Measurements from ENCODE around the gene SEC14L2. TPM values are rescaled to one million over a fixed set of nuclear protein-coding genes. Genes with fewer than 3 reads are reported as not detected.

SEC14L2 gene
- total RNA-seq, 1 donor: 15.5 TPM

- H3K9me3 ChIP-seq (ENCODE audit: low read depth, low read length): no peaks in the 10 kb centered on the region
- no peaks in the 10 kb centered on the region for H3K27me3 ChIP-seq (ENCODE audit: insufficient read depth, low read length)
- peaks cover 47% of the 10 kb centered on the region for H3K4me1 ChIP-seq (ENCODE audit: insufficient read depth, low read length)
- peak within 1 kb of the TSS; percentile 64 for H3K4me3 ChIP-seq (ENCODE audit: low read length)
These were observed 29.0 kb downstream of the SEC14L2 start, which contains the start of gene MTFP1 for GRCh38 chr22:30425616-30426387. Gene MTFP1 (plus strand): TSS chr22:30425768. CDS start chr22:30425880, 112 bp downstream.

GRCh38 chr22:30426388-30427353 is 29.9 kb downstream of the SEC14L2 start:
- H3K4me3 ChIP-seq (ENCODE audit: low read length): peak overlapping the region; percentile 64
- H3K4me1 ChIP-seq (ENCODE audit: insufficient read depth, low read length): peaks cover 47% of the 10 kb centered on the region
- H3K9me3 ChIP-seq (ENCODE audit: low read depth, low read length): no peaks in the 10 kb centered on the region
- no peaks in the 10 kb centered on the region for H3K27me3 ChIP-seq (ENCODE audit: insufficient read depth, low read length)

GRCh38 chr22:30427871-30428270 is 31.1 kb downstream of the SEC14L2 start:
- Histone ChIP-seq H3K27me3 (ENCODE audit: insufficient read depth, low read length) (no peaks in the 10 kb centered on the region), H3K4me1 (ENCODE audit: insufficient read depth, low read length) (peaks cover 40% of the 10 kb centered on the region), H3K4me3 (ENCODE audit: low read length) (no peak overlapping the region), H3K9me3 (ENCODE audit: low read depth, low read length) (no peaks in the 10 kb centered on the region)

- H3K9me3 ChIP-seq (ENCODE audit: low read depth, low read length): no peaks in the 10 kb centered on the region
- H3K4me3 ChIP-seq (ENCODE audit: low read length): no peak overlapping the region
- no peaks in the 10 kb centered on the region for H3K27me3 ChIP-seq (ENCODE audit: insufficient read depth, low read length)
- peaks cover 24% of the 10 kb centered on the region for H3K4me1 ChIP-seq (ENCODE audit: insufficient read depth, low read length)
These were observed 33.1 kb downstream of the SEC14L2 start for GRCh38 chr22:30429887-30430286.

GRCh38 chr22:30430933-30431332 is 34.1 kb downstream of the SEC14L2 start:
- Histone ChIP-seq H3K9me3 (ENCODE audit: low read depth, low read length) (no peaks in the 10 kb centered on the region), H3K27me3 (ENCODE audit: insufficient read depth, low read length) (no peaks in the 10 kb centered on the region), H3K4me3 (ENCODE audit: low read length) (no peak overlapping the region), H3K4me1 (ENCODE audit: insufficient read depth, low read length) (peaks cover 18% of the 10 kb centered on the region)

GRCh38 chr22:30432096-30432495 is 35.3 kb downstream of the SEC14L2 start:
- Histone ChIP-seq H3K27me3 (ENCODE audit: insufficient read depth, low read length) (no peaks in the 10 kb centered on the region), H3K4me1 (ENCODE audit: insufficient read depth, low read length) (peaks cover 7% of the 10 kb centered on the region), H3K9me3 (ENCODE audit: low read depth, low read length) (no peaks in the 10 kb centered on the region), H3K4me3 (ENCODE audit: low read length) (no peak overlapping the region)

- Histone ChIP-seq H3K4me3 (ENCODE audit: low read length) (no peak overlapping the region), H3K27me3 (ENCODE audit: insufficient read depth, low read length) (no peaks in the 10 kb centered on the region), H3K4me1 (ENCODE audit: insufficient read depth, low read length) (peaks cover 4% of the 10 kb centered on the region), H3K9me3 (ENCODE audit: low read depth, low read length) (no peaks in the 10 kb centered on the region)
These were observed 35.7 kb downstream of the SEC14L2 start for GRCh38 chr22:30432520-30432919.

GRCh38 chr22:30433227-30433626 is 36.4 kb downstream of the SEC14L2 start:
- H3K4me3 ChIP-seq (ENCODE audit: low read length): no peak overlapping the region
- no peaks in the 10 kb centered on the region for H3K9me3 ChIP-seq (ENCODE audit: low read depth, low read length)

GRCh38 chr22:30433773-30434172 is 37.0 kb downstream of the SEC14L2 start:
- Histone ChIP-seq H3K9me3 (ENCODE audit: low read depth, low read length) (no peaks in the 10 kb centered on the region), H3K4me1 (ENCODE audit: insufficient read depth, low read length) (peaks cover 4% of the 10 kb centered on the region), H3K4me3 (ENCODE audit: low read length) (no peak overlapping the region), H3K27me3 (ENCODE audit: insufficient read depth, low read length) (peaks cover 5% of the 10 kb centered on the region)

More at GRCh38 chr22:30433227-30433626, 36.4 kb downstream of the SEC14L2 start:
- Histone ChIP-seq H3K4me1 (ENCODE audit: insufficient read depth, low read length) (peaks cover 4% of the 10 kb centered on the region), H3K27me3 (ENCODE audit: insufficient read depth, low read length) (no peaks in the 10 kb centered on the region)

GRCh38 chr22:30434843-30435242 is 38.0 kb downstream of the SEC14L2 start:
- Histone ChIP-seq H3K4me3 (ENCODE audit: low read length) (no peak overlapping the region), H3K27me3 (ENCODE audit: insufficient read depth, low read length) (peaks cover 7% of the 10 kb centered on the region), H3K9me3 (ENCODE audit: low read depth, low read length) (no peaks in the 10 kb centered on the region), H3K4me1 (ENCODE audit: insufficient read depth, low read length) (peaks cover 4% of the 10 kb centered on the region)

GRCh38 chr22:30435674-30436126 is 38.9 kb downstream of the SEC14L2 start:
- Histone ChIP-seq H3K4me1 (ENCODE audit: insufficient read depth, low read length) (peaks cover 4% of the 10 kb centered on the region), H3K27me3 (ENCODE audit: insufficient read depth, low read length) (peaks cover 12% of the 10 kb centered on the region), H3K9me3 (ENCODE audit: low read depth, low read length) (no peaks in the 10 kb centered on the region), H3K4me3 (ENCODE audit: low read length) (no peak overlapping the region)

- peaks cover 4% of the 10 kb centered on the region for H3K4me1 ChIP-seq (ENCODE audit: insufficient read depth, low read length)
- H3K4me3 ChIP-seq (ENCODE audit: low read length): no peak overlapping the region
- peaks cover 12% of the 10 kb centered on the region for H3K27me3 ChIP-seq (ENCODE audit: insufficient read depth, low read length)
- H3K9me3 ChIP-seq (ENCODE audit: low read depth, low read length): no peaks in the 10 kb centered on the region
These were observed 39.4 kb downstream of the SEC14L2 start for GRCh38 chr22:30436196-30436595.

- peaks cover 16% of the 10 kb centered on the region for H3K27me3 ChIP-seq (ENCODE audit: insufficient read depth, low read length)
- H3K4me3 ChIP-seq (ENCODE audit: low read length): no peak overlapping the region
- H3K9me3 ChIP-seq (ENCODE audit: low read depth, low read length): no peaks in the 10 kb centered on the region
- peaks cover 18% of the 10 kb centered on the region for H3K4me1 ChIP-seq (ENCODE audit: insufficient read depth, low read length)
These were observed 41.7 kb downstream of the SEC14L2 start for GRCh38 chr22:30438559-30438958.

- H3K27me3 ChIP-seq (ENCODE audit: insufficient read depth, low read length): peaks cover 18% of the 10 kb centered on the region
These were observed 42.4 kb downstream of the SEC14L2 start for GRCh38 chr22:30439226-30439625.

GRCh38 chr22:30439836-30440235 is 43.0 kb downstream of the SEC14L2 start:
- Histone ChIP-seq H3K4me3 (ENCODE audit: low read length) (no peak overlapping the region), H3K9me3 (ENCODE audit: low read depth, low read length) (no peaks in the 10 kb centered on the region), H3K4me1 (ENCODE audit: insufficient read depth, low read length) (peaks cover 18% of the 10 kb centered on the region), H3K27me3 (ENCODE audit: insufficient read depth, low read length) (peaks cover 18% of the 10 kb centered on the region)

More at GRCh38 chr22:30439226-30439625, 42.4 kb downstream of the SEC14L2 start:
- peaks cover 18% of the 10 kb centered on the region for H3K4me1 ChIP-seq (ENCODE audit: insufficient read depth, low read length)
- no peaks in the 10 kb centered on the region for H3K9me3 ChIP-seq (ENCODE audit: low read depth, low read length)
- H3K4me3 ChIP-seq (ENCODE audit: low read length): no peak overlapping the region
